ENCODE data around the gene ARR3.

Gene ARR3

GRCh38 chrX:70281951-70282350 lies 13.8 kb downstream of the ARR3 start, which contains the start of gene RAB41:
TSS of gene RAB41 (plus strand) at chrX:70282172. CDS start at chrX:70282218, 46 bp downstream.
- TF ChIP-seq CTCF (IDR thresholded peaks at IDR 0.05; ENCODE audit: low read depth, low read length) = no peak
- H3K9me3 ChIP-seq (ENCODE audit: severe bottlenecking) = peaks cover 2% of the 10 kb centered on the region
- H3K4me3 ChIP-seq (ENCODE audit: low read depth, low read length) = no peak within 1 kb of the TSS
- H3K27ac ChIP-seq = no peak within 1 kb of the TSS
- peaks cover 3% of the 10 kb centered on the region; the same call in 1 of the 2 replicates for H3K36me3 ChIP-seq
- no peaks in the 10 kb centered on the region for H3K27me3 ChIP-seq (ENCODE audit: insufficient read depth, low read depth, severe bottlenecking)
- no peak for DNase-seq

GRCh38 chrX:70289168-70289792 lies 21.1 kb downstream of the ARR3 start:
- DNase-seq = no peak
- no peak for TF ChIP-seq CTCF (IDR thresholded peaks at IDR 0.05; ENCODE audit: low read depth, low read length)
- no peaks in the 10 kb centered on the region for H3K9me3 ChIP-seq (ENCODE audit: severe bottlenecking)
- H3K4me3 ChIP-seq (ENCODE audit: low read depth, low read length) = peak overlapping the region; percentile 67
- peaks cover 6% of the 10 kb centered on the region for H3K27me3 ChIP-seq (ENCODE audit: insufficient read depth, low read depth, severe bottlenecking)
- H3K36me3 ChIP-seq = peaks cover 16% of the 10 kb centered on the region
- no peak overlapping the region; the same call in 1 of the 2 replicates for H3K27ac ChIP-seq

- H3K36me3 ChIP-seq = peaks cover 23% of the 10 kb centered on the region
- TF ChIP-seq CTCF (IDR thresholded peaks at IDR 0.05; ENCODE audit: low read depth, low read length) = no peak
- peak within 1 kb of the TSS; percentile 92 for H3K27ac ChIP-seq
These were observed 21.9 kb downstream of the ARR3 start, which contains the start of the genes KIF4A and PDZD11 for GRCh38 chrX:70289793-70290770. TSS of gene KIF4A (plus strand) at chrX:70290104. CDS start at chrX:70290459, 355 bp downstream. TSS of gene PDZD11 (minus strand) at chrX:70289927. CDS start at chrX:70289341, 586 bp downstream.

GRCh38 chrX:70292788-70293187 lies 24.7 kb downstream of the ARR3 start:
- Histone ChIP-seq H3K4me3 (ENCODE audit: low read depth, low read length) (no peak overlapping the region), H3K36me3 (peaks cover 19% of the 10 kb centered on the region), H3K27ac (no peak overlapping the region), H3K27me3 (ENCODE audit: insufficient read depth, low read depth, severe bottlenecking) (peaks cover 6% of the 10 kb centered on the region), H3K9me3 (ENCODE audit: severe bottlenecking) (no peaks in the 10 kb centered on the region)
- no peak for DNase-seq
- TF ChIP-seq CTCF (IDR thresholded peaks at IDR 0.05; ENCODE audit: low read depth, low read length) = no peak

More at GRCh38 chrX:70289793-70290770, 21.9 kb downstream of the ARR3 start, which contains the start of the genes KIF4A and PDZD11:
- no peaks in the 10 kb centered on the region for H3K9me3 ChIP-seq (ENCODE audit: severe bottlenecking)
- H3K4me3 ChIP-seq (ENCODE audit: low read depth, low read length) = peak within 1 kb of the TSS; percentile 67
- DNase-seq = peak; percentile 85
- peaks cover 6% of the 10 kb centered on the region for H3K27me3 ChIP-seq (ENCODE audit: insufficient read depth, low read depth, severe bottlenecking)

- H3K36me3 ChIP-seq = peaks cover 24% of the 10 kb centered on the region
- TF ChIP-seq CTCF (IDR thresholded peaks at IDR 0.05; ENCODE audit: low read depth, low read length) = no peak
- peaks cover 6% of the 10 kb centered on the region for H3K27me3 ChIP-seq (ENCODE audit: insufficient read depth, low read depth, severe bottlenecking)
- H3K9me3 ChIP-seq (ENCODE audit: severe bottlenecking) = no peaks in the 10 kb centered on the region
- no peak for DNase-seq
- no peak overlapping the region for H3K4me3 ChIP-seq (ENCODE audit: low read depth, low read length)
- H3K27ac ChIP-seq = no peak overlapping the region
These were observed 25.5 kb downstream of the ARR3 start for GRCh38 chrX:70293621-70294020.

Data from WERI-Rb-1 (cell line).